HepG2 (cell line): ENCODE measurements around the gene PPP2R2B. TPM values are rescaled to one million over a fixed set of nuclear protein-coding genes. Genes with fewer than 3 reads are reported as not detected.

ENCODE experiments used
- ATAC-seq: fragments of 200-7000 bp; cut with Tn5 transposase; 3 replicates; pipeline ENCODE4 v1.9.1; 2020; ENCODE audit warnings: mild to moderate bottlenecking, moderate library complexity
- BruUV-seq: library from RNA; stranded (reverse); fragments of 400-500 nt; replicated peaks from 2 replicates; lab custom pipeline; 2021; lab: Mats Ljungman, UMichigan
- CTCF ChIA-PET: fragments of 300-600 bp; formaldehyde crosslinking; extraction: SDS; loops from one replicate; lab custom pipeline; 2021; ENCODE audit warnings: low total read pairs, inconsistent platforms, low intra/inter-chr PET ratio; lab: Yijun Ruan, JAX
- POLR2A ChIA-PET: fragments of 350-600 bp; sonication (Branson Sonifier 250); formaldehyde crosslinking; loops from one replicate; lab custom pipeline; 2020; ENCODE audit warnings: antibody characterized with exemption, inconsistent platforms; lab: Yijun Ruan, JAX
- DNase-seq: peaks from one replicate; pipeline ENCODE4 v3.0.0-alpha.2; 2015; ENCODE audit warnings: low spot score
- FAIRE-seq: peaks from 3 replicates; lab custom pipeline; 2011; peaks lifted over from hg19 to GRCh38; lab: Jason Lieb, UNC
- H2AFZ ChIP-seq: one replicate; pipeline ENCODE4 v1.6.1; 2011; ENCODE audit warnings: low read length, inconsistent platforms
- H3K27ac ChIP-seq: fragments of 300-600 bp; 3 replicates; pipeline ENCODE4 v1.8.0; 2011; ENCODE audit warnings: mixed run types, mild to moderate bottlenecking, mixed read lengths, low read length, inconsistent platforms; ENCODE audit not compliant: insufficient read depth; ENCODE audit errors: extremely low read length
- H3K27me3 ChIP-seq, 2 experiments: fragments of 200-600 bp in 1 of 2; 2 replicates in 1 of 2; 3 replicates in 1 of 2; pipeline versions ENCODE4 v1.6.0 to v1.8.0; 2011; ENCODE audit warnings: low read length in 2 of 2, mild to moderate bottlenecking in 2 of 2, moderate library complexity in 2 of 2, inconsistent platforms in 1 of 2; ENCODE audit not compliant: insufficient read depth in 2 of 2, control insufficient read depth in 1 of 2
- H3K36me3 ChIP-seq, 2 experiments: fragments of 200-600 bp in 1 of 2; replicated peaks in 1 of 2; 2 replicates in 1 of 2; 3 replicates in 1 of 2; pipeline versions ENCODE4 v1.5.1 to v1.8.0; 2011; ENCODE audit warnings: low read length in 2 of 2, inconsistent platforms in 1 of 2; ENCODE audit not compliant: insufficient read depth in 2 of 2, control insufficient read depth in 1 of 2
- H3K4me1 ChIP-seq: 2 replicates; pipeline ENCODE4 v1.5.1; 2012; ENCODE audit warnings: low read length, inconsistent platforms; ENCODE audit not compliant: insufficient read depth
- H3K4me2 ChIP-seq: 2 replicates; pipeline ENCODE4 v1.6.0; 2011; ENCODE audit warnings: low read depth, low read length, inconsistent platforms
- H3K4me3 ChIP-seq, 3 experiments: fragments of 200-600 bp in 1 of 3; sonication (generic), shearing (Covaris generic) in 1 of 3; replicated peaks in 1 of 3; 2 replicates each; pipeline ENCODE4 v1.5.1; 2011 to 2016; ENCODE audit warnings: low read length in 3 of 3, inconsistent platforms in 2 of 3, low read depth in 2 of 3, mild to moderate bottlenecking in 2 of 3, control low read depth in 1 of 3, mixed read lengths in 1 of 3; ENCODE audit not compliant: insufficient read depth in 1 of 3
- H3K79me2 ChIP-seq: one replicate; pipeline ENCODE4 v1.6.1; 2011; ENCODE audit warnings: low read length, inconsistent platforms; ENCODE audit not compliant: insufficient read depth
- H3K9ac ChIP-seq: 2 replicates; pipeline ENCODE4 v1.6.0; 2011; ENCODE audit warnings: mild to moderate bottlenecking, low read depth, low read length, inconsistent platforms; ENCODE audit not compliant: insufficient read depth
- H3K9me3 ChIP-seq: 2 replicates; pipeline ENCODE4 v1.5.1; 2012; ENCODE audit warnings: mild to moderate bottlenecking, low read length
- H4K20me1 ChIP-seq: 2 replicates; pipeline ENCODE4 v1.6.0; 2011; ENCODE audit warnings: inconsistent platforms, mild to moderate bottlenecking, low read length, moderate library complexity; ENCODE audit not compliant: insufficient read depth
- CHD4 ChIP-seq: fragments of 200-600 bp; sonication (generic); IDR thresholded peaks from 2 replicates; pipeline ENCODE4 v1.7.0; 2017; ENCODE audit warnings: mild to moderate bottlenecking, low read length, borderline replicate concordance
- HBP1 ChIP-seq: IDR thresholded peaks from 2 replicates; pipeline ENCODE4 v1.6.1; 2016; ENCODE audit warnings: low read depth, control low read depth
- HMG20B ChIP-seq: conservative IDR thresholded peaks from 2 replicates; pipeline ENCODE4 v1.6.1; 2016; ENCODE audit warnings: missing genetic modification reagents, missing compliant biosample characterization
- KDM6A ChIP-seq: IDR thresholded peaks from 2 replicates; pipeline ENCODE4 v1.6.1; 2016; ENCODE audit warnings: low read depth
- KLF12 ChIP-seq: sonication (generic); formaldehyde crosslinking; IDR thresholded peaks from 2 replicates; pipeline ENCODE4 v1.4.0; 2020; ENCODE audit warnings: missing genetic modification reagents, borderline replicate concordance
- MXD1 ChIP-seq: sonication (generic); formaldehyde crosslinking; IDR thresholded peaks from 2 replicates; pipeline ENCODE4 v1.4.0; 2020; ENCODE audit warnings: mild to moderate bottlenecking, missing genetic modification reagents
- NAIF1 ChIP-seq: sonication (generic); formaldehyde crosslinking; IDR thresholded peaks from 2 replicates; pipeline ENCODE4 v1.5.0; 2020; ENCODE audit warnings: mild to moderate bottlenecking, missing genetic modification reagents, borderline replicate concordance
- NR0B2 ChIP-seq: sonication (generic); formaldehyde crosslinking; IDR thresholded peaks from 2 replicates; pipeline ENCODE4 v1.4.0; 2020; ENCODE audit warnings: mild to moderate bottlenecking, missing genetic modification reagents
- PAX8 ChIP-seq: sonication (generic); formaldehyde crosslinking; IDR thresholded peaks from 2 replicates; pipeline ENCODE4 v1.8.0; 2022; ENCODE audit warnings: mild to moderate bottlenecking, missing genetic modification reagents, borderline replicate concordance
- SMARCE1 ChIP-seq: fragments of 450-650 bp; IDR thresholded peaks from 2 replicates; pipeline ENCODE4 v1.6.1; 2017; ENCODE audit warnings: borderline replicate concordance
- TCF7 ChIP-seq: sonication (generic); IDR thresholded peaks from 2 replicates; pipeline ENCODE4 v1.6.1; 2016; ENCODE audit warnings: antibody characterized with exemption, low read depth
- ZFY ChIP-seq: sonication (generic); formaldehyde crosslinking; IDR thresholded peaks from 2 replicates; pipeline ENCODE4 v1.4.0; 2020; ENCODE audit warnings: missing genetic modification reagents
- ZNF256 ChIP-seq: sonication (generic); formaldehyde crosslinking; conservative IDR thresholded peaks from 2 replicates; pipeline ENCODE4 v1.4.0; 2020; ENCODE audit warnings: missing genetic modification reagents
- ZNF282 ChIP-seq: fragments of 450-650 bp; IDR thresholded peaks from 2 replicates; pipeline ENCODE4 v1.6.1; 2018; ENCODE audit not compliant: partially characterized antibody
- ZNF337 ChIP-seq: sonication (generic); formaldehyde crosslinking; IDR thresholded peaks from 2 replicates; pipeline ENCODE4 v1.5.1; 2020; ENCODE audit warnings: missing genetic modification reagents, low read depth, mild to moderate bottlenecking, borderline replicate concordance
- ZNF451 ChIP-seq: sonication (generic); formaldehyde crosslinking; IDR thresholded peaks from 2 replicates; pipeline ENCODE4 v1.5.0; 2020; ENCODE audit warnings: mild to moderate bottlenecking, missing genetic modification reagents
- ZNF547 ChIP-seq: sonication (generic); formaldehyde crosslinking; IDR thresholded peaks from 2 replicates; pipeline ENCODE4 v1.5.1; 2020; ENCODE audit warnings: mild to moderate bottlenecking, missing genetic modification reagents
- ZNF816 ChIP-seq: sonication (generic); formaldehyde crosslinking; IDR thresholded peaks from 2 replicates; pipeline ENCODE4 v1.8.0; 2022; ENCODE audit warnings: missing genetic modification reagents, mild to moderate bottlenecking, borderline replicate concordance
- WGBS: methylation state at CpG from one replicate; pipeline ENCODE4 v1.1.6; 2017; ENCODE audit warnings: low lambda C conversion rate; 5-methylcytosine and 5-hydroxymethylcytosine counted together
- in situ Hi-C: cut with HindIII; loops from 2 replicates; pipeline ENCODE4 v1.10.0; 2017; ENCODE audit warnings: low pct_unique_long_range_greater_than_20kb; ENCODE audit not compliant: extremely low pct_ligation_motif_present
- intact Hi-C: fragments of 100-400 bp; cut with micrococcal nuclease; formaldehyde crosslinking; loops from one replicate; pipeline ENCODE4 v1.10.0; 2022; ENCODE audit not compliant: unreplicated experiment
- polyA plus RNA-seq, 8 experiments: library from polyadenylated mRNA; depleted of rRNA in 3 of 8; stranded (reverse) in 7 of 8; unstranded in 1 of 8; fragments of >200 nt; fragmentation: Illumina TruSeq in 4 of 8; extraction: Trizol in 4 of 8; gene quantifications; 2 replicates each; pipeline versions ENCODE4 v1.2.1 to v1.2.3, GENCODE V29; 2011 to 2016; ENCODE audit warnings: low read depth in 4 of 8, missing spikeins in 1 of 8, mixed read lengths in 1 of 8; ENCODE audit not compliant: insufficient read depth in 1 of 8
- total RNA-seq, 5 experiments: library from RNA; depleted of rRNA; stranded (reverse); fragments of >200 nt; fragmentation: Illumina TruSeq; extraction: Trizol; gene quantifications; 2 replicates each; pipeline ENCODE4 v1.2.3, GENCODE V29; 2016; ENCODE audit warnings: low read depth in 1 of 5

PPP2R2B gene
- total and polyA plus RNA-seq, 2 of the 13 experiments (the other 11 are each of a cell fraction or from before 2014, with no cell fraction given): not detected

DNA sequence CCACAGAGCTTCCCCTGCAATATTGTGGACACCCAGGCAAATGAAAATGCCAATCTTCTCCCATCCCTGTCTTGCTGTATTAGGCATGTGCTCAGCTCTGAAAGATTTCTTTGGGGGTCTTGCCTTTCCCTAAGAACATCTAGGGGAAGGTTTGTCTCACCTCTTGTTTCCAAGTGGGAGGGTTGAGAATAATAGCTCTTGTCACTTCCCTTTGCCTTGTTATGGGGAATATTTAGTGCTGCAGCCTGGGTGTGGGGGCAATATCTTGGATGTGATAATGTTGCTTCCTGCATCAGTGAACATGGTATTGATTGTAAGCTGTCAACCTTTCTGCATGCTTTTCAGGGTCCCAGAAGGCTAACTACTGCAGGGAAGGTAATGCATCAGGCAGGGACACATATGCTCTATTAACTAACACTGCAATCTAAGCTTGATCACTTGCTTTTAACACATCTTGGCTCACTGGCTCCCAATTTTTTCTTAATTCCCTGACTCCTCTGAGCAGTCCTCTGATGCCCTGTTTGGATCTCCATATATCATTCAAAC is 296.4 kb downstream of the PPP2R2B start:
- no peaks in the 10 kb centered on the region for H3K79me2 ChIP-seq
- no peaks in the 10 kb centered on the region for H3K4me1 ChIP-seq
- ATAC-seq: no peak
- TF ChIP-seq ZNF816 (CRISPR knock-in tag) (no peak), CHD4 (no peak), TCF7 (no peak), ZNF256 (CRISPR knock-in tag) (no peak), HMG20B (no peak), MXD1 (no peak), ZNF547 (no peak), ZNF337 (CRISPR knock-in tag) (no peak), NAIF1 (no peak), KDM6A (no peak), KLF12 (no peak)
- TF ChIP-seq, all 625 proteins: peak for 0
- BruUV-seq: no TSS peak
- H2AFZ ChIP-seq: no peak overlapping the region
- ChIA-PET POLR2A (no interaction called here), CTCF (no interaction called here)
- H3K9ac ChIP-seq: no peak overlapping the region
- FAIRE-seq (no peak), DNase-seq (no peak)
- no peak overlapping the region for H3K4me2 ChIP-seq
- in situ Hi-C loops (no loop called here), intact Hi-C loops (no loop called here)
- H4K20me1 ChIP-seq: no peaks in the 10 kb centered on the region
- H3K4me3 ChIP-seq: no peak overlapping the region
- no peaks in the 10 kb centered on the region for H3K36me3 ChIP-seq
- no peak overlapping the region for H3K27ac ChIP-seq
- H3K27me3 ChIP-seq: peaks cover 0 to under 1% of the 10 kb centered on the region in 2 experiments; a peak in 1 of 5 replicates
- no peaks in the 10 kb centered on the region for H3K9me3 ChIP-seq

DNA sequence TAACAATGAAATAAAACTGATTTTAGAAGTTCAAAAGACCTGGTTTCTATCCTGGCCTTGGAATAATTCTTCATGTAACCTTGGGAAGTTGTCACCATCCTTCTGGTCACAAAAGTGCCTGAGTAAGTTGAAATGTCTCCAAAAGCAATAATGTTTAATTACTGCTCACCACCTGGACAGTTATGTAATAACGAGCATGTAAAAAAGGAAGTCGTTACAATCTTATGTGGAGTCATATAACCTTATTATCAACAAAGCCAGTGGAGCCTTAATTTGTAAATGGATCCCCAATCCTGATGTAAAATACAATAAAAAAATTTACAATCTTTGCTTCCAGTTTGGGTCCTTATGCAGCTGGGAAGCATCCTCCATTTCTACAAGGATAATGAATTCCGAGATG is 298.3 kb downstream of the PPP2R2B start:
- ChIA-PET CTCF (no interaction called here), POLR2A (no interaction called here)
- Histone ChIP-seq H3K9me3 (peaks cover 11% of the 10 kb centered on the region), H2AFZ (no peak overlapping the region), H3K36me3 (no peaks in the 10 kb centered on the region), H3K9ac (no peak overlapping the region), H3K27me3 (no peaks in the 10 kb centered on the region; a peak in 1 of 5 replicates), H3K4me1 (no peaks in the 10 kb centered on the region), H3K4me2 (no peak overlapping the region), H4K20me1 (no peaks in the 10 kb centered on the region), H3K27ac (no peak overlapping the region), H3K79me2 (no peaks in the 10 kb centered on the region), H3K4me3 (no peak overlapping the region)
- WGBS: 3% methylated on average over 3 of the region's 3 CpGs
- intact Hi-C loops (no loop called here), in situ Hi-C loops (no loop called here)
- DNase-seq: no peak
- ATAC-seq: no peak
- no peak for FAIRE-seq
- BruUV-seq: no TSS peak
- TF ChIP-seq ZNF282: no peak
- TF ChIP-seq PAX8 (CRISPR knock-in tag): no peak
- no peak for TF ChIP-seq SMARCE1
- no peak for TF ChIP-seq NR0B2
- TF ChIP-seq HBP1 (CRISPR knock-in tag): no peak
- no peak for TF ChIP-seq ZFY (CRISPR knock-in tag)
- TF ChIP-seq ZNF451 (CRISPR knock-in tag): no peak
